Measurements from ENCODE around the gene SEMA4D. TPM values are rescaled to one million over a fixed set of nuclear protein-coding genes. Genes with fewer than 3 reads are reported as not detected.

SEMA4D gene
- total and polyA plus RNA-seq, 12 donors = 3.5 to 57.0 (median 26.7) TPM

GRCh38 chr9:89370593-89370992, 127.3 kb downstream of the SEMA4D start:
- no peak overlapping the region for H3K4me3 ChIP-seq
- H3K27ac ChIP-seq = no peak overlapping the region
- no peaks in the 10 kb centered on the region for H3K27me3 ChIP-seq
- no peak for TF ChIP-seq POLR2A (IDR thresholded peaks at IDR 0.05)
- WGBS, 4 donors = 84 to 99% (median 90%) methylated on average over 6 of the region's 6 CpGs
- H3K9me3 ChIP-seq (replicated peaks in 1 of 3) = no peaks in the 10 kb centered on the region
- intact Hi-C loops (cut with DNase I) = no loop called here
- H3K36me3 ChIP-seq (replicated peaks in 1 of 2) = no peaks in the 10 kb centered on the region
- DNase-seq = no peak
- no peaks in the 10 kb centered on the region for H3K4me1 ChIP-seq (replicated peaks in 1 of 2)

GRCh38 chr9:89368978-89369377, 128.9 kb downstream of the SEMA4D start:
- Histone ChIP-seq H3K27me3 (no peaks in the 10 kb centered on the region), H3K9me3 (replicated peaks in 1 of 3) (no peaks in the 10 kb centered on the region), H3K4me3 (no peak overlapping the region), H3K27ac (no peak overlapping the region), H3K36me3 (replicated peaks in 1 of 2) (no peaks in the 10 kb centered on the region), H3K4me1 (replicated peaks in 1 of 2) (no peaks in the 10 kb centered on the region)
- WGBS, 4 donors = 66 to 76% (median 68%) methylated on average over 5 to 8 of the region's 8 CpGs
- no peak for DNase-seq
- intact Hi-C loops (cut with DNase I) = no loop called here
- no peak for TF ChIP-seq POLR2A (IDR thresholded peaks at IDR 0.05)

GRCh38 chr9:89368550-89368949, 129.4 kb downstream of the SEMA4D start:
- DNase-seq = no peak
- 86 to 100% (median 91%) methylated on average over 3 to 7 of the region's 7 CpGs for WGBS, 4 donors
- intact Hi-C loops (cut with DNase I) = no loop called here

GRCh38 chr9:89367726-89368437, 130.0 kb downstream of the SEMA4D start:
- intact Hi-C loops (cut with DNase I) = no loop called here
- WGBS, 4 donors = 88 to 91% (median 90%) methylated on average over 5 to 14 of the region's 14 CpGs
- no peaks in the 10 kb centered on the region for H3K36me3 ChIP-seq (replicated peaks in 1 of 2)

More at GRCh38 chr9:89368550-89368949, 129.4 kb downstream of the SEMA4D start:
- H3K27ac ChIP-seq = no peak overlapping the region
- no peaks in the 10 kb centered on the region for H3K9me3 ChIP-seq (replicated peaks in 1 of 3)
- H3K4me1 ChIP-seq (replicated peaks in 1 of 2) = no peaks in the 10 kb centered on the region
- TF ChIP-seq CTCF (IDR thresholded peaks at IDR 0.05) = no peak
- TF ChIP-seq POLR2A (IDR thresholded peaks at IDR 0.05) = no peak
- H3K4me3 ChIP-seq = no peak overlapping the region
- no peaks in the 10 kb centered on the region for H3K27me3 ChIP-seq
- no peaks in the 10 kb centered on the region for H3K36me3 ChIP-seq (replicated peaks in 1 of 2)

GRCh38 chr9:89367281-89367680, 130.6 kb downstream of the SEMA4D start:
- TF ChIP-seq POLR2A (IDR thresholded peaks at IDR 0.05) (no peak), CTCF (IDR thresholded peaks at IDR 0.05) (no peak)
- DNase-seq = no peak
- Histone ChIP-seq H3K9me3 (replicated peaks in 1 of 3) (no peaks in the 10 kb centered on the region), H3K36me3 (replicated peaks in 1 of 2) (peaks cover 0 to 6% of the 10 kb centered on the region in 2 donors), H3K27me3 (no peaks in the 10 kb centered on the region), H3K4me3 (no peak overlapping the region), H3K27ac (no peak overlapping the region), H3K4me1 (replicated peaks in 1 of 2) (no peaks in the 10 kb centered on the region)
- intact Hi-C loops (cut with DNase I) = no loop called here
- WGBS, 4 donors = 94 to 97% (median 97%) methylated on average over 3 to 4 of the region's 4 CpGs

More at GRCh38 chr9:89367726-89368437, 130.0 kb downstream of the SEMA4D start:
- Histone ChIP-seq H3K27me3 (no peaks in the 10 kb centered on the region), H3K4me1 (replicated peaks in 1 of 2) (no peaks in the 10 kb centered on the region), H3K27ac (no peak overlapping the region), H3K9me3 (replicated peaks in 1 of 3) (no peaks in the 10 kb centered on the region), H3K4me3 (no peak overlapping the region)
- TF ChIP-seq POLR2A (IDR thresholded peaks at IDR 0.05) = no peak
- TF ChIP-seq CTCF (IDR thresholded peaks at IDR 0.05) = no peak
- DNase-seq = no peak

Data from adrenal gland (tissue), 12 donors.